ENCODE data around the gene PTPRN2.

The PTPRN2 gene

DNA sequence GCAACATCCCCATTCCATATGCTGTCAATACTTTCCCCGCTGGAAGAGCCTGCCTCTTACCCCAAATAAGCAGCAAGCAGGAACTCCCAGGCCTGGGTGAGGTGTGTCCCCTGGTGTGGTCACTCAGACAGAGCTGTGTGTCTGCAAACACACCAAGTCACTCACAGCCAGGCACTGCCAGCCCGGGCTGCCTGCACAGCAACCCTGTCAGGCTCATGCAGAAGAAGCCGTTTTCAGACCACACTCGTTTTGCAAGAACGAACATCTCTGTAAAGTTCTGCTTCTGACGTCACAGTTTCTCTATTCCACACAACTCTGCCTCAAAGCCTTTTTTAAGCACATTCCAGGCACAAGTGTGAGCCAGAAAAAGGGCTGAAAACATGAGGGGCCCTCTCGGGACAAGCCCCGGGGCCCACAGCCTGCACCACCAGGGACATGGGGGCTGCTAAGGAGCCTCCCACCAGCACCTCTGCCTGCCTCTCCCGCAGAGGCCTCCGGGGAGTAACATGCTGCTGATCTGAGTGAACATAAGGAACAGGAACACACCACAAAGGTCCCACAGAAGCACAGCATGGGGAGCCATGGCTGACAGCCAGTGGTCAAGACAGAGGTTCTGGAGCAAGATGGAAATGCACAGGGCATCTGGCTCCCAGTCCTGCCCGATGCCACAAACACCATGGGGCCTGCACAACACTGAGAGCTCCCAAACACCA lies 11.4 kb downstream of the PTPRN2 start:
- DNase-seq = no peak

DNA sequence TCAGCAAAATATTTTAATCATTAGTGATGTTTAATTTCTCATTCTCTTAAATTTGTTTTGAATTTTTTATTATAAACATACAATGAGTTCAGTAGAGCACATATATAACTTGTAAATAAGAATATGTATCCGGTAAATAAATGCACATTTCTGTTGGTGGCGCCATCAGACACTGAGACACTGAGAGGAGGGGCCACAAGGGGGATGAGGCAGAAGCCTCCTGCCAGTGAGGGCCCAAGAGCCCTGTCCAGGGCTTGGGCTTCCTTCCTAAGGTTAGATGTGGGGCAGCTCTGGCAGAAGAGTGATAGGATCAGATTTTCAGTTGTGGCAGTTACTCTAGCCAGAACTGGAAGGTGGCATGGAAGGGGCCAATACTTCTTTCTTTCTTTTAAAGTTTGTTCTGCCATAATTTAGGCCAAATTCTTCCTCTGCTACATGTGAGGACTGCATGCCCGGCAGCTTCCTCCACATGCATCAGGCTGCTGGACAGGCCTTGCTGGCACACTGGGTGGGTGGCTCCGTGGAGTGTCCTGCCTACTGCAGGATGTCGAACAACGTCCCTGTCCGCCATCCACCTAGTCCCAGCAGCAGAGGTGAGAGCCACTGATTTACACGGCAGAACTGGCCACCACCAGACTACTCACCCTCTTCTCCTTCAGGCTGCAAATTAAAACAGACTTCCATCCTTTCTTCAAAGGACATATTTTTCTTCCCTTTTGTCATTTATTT lies 13.2 kb downstream of the PTPRN2 start:
- no peak for DNase-seq

DNA sequence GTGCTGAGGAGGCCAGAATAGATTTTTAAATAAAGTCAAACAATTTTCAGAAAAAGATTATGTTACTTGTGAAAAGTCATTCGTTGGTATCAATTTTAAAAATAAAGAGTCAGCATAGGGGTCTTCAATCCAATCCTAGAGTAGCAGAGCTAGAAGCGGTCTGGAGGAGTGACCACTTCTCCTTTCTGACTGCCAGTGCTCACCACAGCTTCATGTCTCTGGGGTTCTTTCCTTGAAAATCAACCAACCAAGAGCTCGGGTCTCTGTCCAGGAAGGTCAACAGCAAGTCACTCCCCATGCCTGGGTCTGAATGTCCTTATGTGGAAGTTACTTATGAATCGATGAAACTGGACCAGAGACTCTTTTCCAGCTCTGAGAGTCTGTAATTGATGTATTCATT lies 14.3 kb downstream of the PTPRN2 start:
- no peak for DNase-seq

DNA sequence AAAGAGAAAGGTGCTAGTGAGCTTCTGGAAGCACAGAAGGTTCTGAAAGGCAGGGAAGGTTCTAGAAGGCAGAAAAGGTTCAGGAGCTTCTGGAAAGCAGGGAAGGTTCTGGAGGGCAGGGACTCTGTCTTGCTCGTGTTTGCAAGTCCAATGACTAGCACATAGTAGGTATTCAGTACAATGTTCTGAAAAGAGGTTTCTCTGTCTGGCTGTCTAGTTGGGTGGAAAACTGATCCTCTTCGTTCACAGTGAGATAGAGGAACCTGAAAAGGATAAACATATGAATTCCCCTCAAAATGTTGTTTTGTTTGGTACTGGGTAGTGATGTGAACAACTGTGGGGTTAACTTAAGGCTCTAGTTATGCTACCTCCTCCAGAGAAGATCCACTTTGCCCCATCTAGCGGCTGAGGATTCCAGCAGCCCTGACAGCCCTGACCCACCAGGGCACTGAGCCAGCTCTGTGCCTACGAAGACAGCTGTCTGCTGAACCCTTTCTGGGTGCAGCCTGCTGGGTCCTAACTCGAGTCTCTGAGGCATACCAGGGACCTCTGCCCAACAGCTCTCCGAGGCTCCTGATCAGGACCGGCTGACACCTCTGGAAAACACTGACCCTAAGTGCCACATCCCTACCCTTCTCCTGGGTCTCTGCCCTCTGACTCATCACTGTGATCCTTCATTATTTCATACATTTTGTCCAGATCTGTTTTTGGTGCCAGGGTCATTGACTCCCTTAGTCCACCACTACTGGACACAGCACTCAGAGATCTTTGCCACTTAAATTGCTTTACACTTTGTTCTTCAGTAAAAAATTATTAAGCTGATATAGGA lies 15.4 kb downstream of the PTPRN2 start:
- no peak for DNase-seq

DNA sequence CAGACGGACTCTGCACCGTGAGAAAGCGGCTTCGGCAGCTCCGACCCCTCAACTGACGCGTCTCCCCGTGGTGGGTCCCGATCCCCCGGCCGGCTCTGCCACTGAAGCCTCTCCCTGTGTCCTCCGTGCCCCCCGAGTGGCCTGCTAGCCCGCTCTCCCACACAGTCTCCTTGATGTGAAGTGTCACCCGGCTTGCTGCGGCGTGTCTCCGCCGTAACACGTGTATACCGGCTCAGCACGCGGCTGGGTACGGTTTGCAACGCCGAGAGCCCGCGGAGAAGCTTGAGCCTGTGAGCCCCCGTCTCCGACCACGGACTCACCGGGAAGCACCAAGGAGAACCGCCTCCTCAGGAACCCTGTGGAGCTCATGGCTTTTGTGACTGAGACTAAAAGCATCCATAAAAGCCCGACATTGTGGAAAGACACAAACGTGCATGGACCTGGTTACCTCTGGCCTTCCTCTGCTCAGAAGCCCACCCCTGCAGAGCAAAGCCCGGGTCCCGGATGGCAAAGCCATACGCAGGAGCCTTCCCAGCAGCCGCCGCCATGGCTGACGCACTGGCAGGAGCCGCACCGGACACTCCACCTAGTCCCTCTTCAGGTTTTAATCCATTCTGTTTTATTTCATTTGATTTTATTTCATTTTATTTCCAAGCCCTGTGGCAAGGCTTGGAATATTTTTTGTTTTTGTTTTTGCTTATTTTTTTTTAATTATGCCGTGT lies 17.0 kb downstream of the PTPRN2 start:
- DNase-seq = no peak

DNA sequence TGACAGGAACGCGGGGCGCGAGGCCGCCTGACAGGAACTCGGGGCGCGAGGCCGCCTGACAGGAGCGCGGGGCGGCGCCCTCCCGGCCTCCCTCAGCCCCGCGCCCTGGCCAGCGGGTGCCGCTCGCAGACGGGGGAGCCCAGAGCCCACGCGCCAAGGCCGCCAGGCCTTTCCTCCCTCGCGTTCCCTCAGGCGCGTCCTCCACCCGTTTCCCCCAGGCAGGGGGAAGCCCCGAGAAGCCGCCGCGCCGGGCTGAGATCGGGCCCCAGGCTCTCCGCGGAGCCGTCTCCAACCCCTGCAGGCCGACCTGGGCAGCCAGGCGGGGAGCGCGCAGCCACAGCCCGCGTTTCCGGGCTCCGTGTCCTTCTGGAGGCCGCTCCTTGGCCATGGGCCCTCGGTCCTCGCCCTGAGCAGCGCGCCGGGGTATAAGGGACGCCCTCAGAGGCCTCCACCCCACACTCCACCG lies 17.7 kb downstream of the PTPRN2 start:
- no peak for DNase-seq

DNA sequence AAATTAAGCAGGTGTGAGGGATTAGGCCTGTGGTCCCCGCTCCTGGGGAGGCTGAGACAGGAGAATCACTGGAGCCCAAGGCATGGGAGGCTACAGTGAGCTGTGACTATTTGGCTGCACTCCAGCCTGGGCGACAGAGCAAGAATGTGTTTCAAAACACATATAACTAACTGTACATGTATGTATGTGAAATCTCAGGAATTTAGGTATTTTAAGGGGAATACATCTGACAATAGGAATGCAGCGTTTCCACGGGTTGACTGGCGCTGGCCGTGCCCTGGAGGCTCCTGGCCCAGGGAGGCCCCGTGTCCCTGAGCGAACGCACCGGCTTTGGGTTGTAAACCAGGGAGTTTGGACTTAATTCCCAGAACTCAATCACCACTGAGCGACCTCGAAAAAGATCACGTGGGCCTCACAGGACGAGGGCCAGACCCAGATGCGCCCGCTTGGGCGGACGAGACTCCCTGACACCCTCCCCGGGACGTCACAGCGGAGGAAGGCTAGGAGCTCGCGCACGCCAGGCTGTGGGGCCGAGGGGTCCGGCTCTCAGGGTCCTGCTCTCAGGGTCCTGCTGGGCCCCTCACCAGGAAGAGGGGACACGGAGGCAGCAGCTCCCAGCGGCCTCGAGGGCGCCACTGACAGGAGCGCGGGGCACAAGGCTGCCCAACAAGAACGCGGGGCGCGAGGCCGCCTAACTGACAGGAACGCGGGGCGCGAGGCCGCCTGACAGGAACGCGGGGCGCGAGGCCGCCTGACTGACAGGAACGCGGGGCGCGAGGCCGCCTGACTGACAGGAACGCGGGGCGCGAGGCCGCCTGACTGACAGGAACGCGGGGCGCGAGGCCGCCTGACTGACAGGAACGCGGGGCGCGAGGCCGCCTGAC lies 18.4 kb downstream of the PTPRN2 start:
- DNase-seq = no peak

DNA sequence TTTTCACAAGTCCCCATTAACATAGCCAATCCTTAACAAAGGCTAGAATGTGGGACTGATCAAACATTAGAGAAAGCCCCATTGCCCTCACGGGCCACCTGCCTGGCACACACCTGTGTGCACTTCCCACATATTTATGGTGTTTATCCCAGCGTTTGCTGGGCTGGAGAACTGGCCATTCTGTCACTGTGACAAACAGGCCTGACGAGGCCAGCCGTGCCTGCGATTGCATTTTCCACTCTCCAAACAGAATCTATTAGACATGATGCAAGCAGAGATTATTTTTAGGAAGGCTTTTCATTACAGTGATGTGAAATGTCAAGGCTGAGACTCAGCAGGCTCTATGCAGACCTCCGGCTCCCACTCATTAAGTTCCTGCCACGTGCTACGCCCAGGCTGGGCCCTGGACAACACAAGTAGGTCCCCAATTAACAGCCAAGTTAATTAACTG lies 20.4 kb downstream of the PTPRN2 start:
- DNase-seq = peak; percentile 90

DNA sequence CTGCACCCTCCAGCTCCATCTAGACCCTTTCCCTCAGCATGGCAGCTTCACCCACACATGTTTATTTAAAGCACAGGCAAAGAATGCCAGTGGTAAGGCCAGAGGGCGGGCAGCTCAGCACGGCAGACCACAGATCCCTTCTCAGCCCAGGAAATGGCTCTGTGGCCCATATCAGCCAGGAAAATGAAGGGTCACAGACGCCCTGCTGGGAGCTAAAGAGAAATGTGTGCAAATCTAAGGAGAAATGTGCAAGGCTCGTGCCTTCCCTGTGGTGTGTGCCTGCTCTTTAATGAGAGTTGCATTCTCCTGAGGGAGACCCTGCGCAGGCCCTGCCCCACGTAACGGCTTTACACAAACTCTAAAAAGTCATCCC lies 23.0 kb downstream of the PTPRN2 start:
- DNase-seq = no peak

DNA sequence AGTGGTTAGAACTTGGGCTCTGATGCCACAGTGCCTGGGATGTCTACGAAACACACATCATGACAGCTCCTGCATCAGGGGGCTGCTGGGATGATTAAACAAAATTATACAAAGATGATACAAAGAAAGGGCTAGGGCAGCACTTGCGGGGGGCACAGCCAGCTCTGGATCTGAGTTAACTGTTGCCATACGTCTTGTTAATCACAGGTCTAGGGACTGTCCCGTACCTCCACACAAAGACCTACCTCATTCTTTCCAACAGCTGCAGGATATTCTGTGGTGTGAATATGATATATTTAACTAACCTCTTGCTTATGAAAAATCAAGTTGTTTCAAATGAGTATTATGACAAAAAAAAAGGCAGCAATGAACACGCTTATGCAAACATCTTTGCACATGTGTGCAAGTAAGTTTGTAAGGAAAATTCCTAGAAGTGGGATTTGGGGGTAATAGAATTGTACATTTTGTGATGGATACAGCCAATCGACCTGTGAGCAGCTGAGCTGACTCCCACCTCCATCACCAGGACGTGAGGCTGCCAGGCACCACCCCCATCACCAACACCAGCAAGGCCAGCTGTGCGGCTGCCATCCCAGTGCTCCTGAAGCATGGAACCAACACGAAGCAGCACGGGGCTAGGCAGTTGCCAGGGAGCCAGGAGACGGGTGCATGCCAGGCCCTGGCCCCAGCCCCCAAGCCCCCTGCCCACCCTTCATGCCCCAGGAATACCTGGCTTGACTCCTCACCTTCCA lies 23.5 kb downstream of the PTPRN2 start:
- no peak for DNase-seq

DNA sequence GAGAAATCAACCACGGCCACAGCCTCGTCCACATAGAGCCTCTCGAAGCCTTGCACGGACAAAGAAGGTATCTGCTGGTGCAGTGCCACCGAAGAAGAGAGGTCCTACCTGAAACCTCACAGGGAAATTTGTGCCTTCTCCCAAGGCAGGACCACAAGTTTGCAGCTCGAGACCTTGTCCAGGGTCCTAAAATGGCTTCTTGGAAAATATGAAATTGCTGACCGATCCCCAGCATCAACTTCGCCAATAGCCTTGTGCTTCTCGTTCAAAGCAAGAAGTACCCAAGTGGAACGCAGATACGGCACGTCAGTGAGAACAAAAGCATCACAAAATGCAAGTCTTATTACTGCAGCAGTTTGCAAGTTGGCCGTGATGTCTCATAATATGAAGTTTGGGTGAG lies 24.6 kb downstream of the PTPRN2 start:
- no peak for DNase-seq

DNA sequence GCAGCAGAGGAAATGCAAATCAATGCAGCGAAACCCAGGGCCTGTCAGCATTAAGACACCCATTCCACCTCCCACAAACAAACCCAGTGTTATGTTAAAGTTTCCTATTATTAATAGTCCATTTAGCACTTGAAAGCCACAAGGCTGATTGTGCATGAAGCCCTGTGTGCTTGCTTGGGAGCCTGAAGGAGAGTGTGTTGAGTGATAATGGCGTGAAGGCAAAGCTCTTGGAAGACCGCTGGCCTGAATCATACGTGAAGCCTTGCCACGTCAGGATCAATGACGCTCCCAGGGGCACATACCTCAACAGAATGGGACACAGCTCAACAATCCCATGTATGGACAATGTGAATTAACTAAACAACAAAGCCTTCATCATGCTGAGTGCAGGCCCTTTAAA lies 25.1 kb downstream of the PTPRN2 start:
- no peak for DNase-seq

DNA sequence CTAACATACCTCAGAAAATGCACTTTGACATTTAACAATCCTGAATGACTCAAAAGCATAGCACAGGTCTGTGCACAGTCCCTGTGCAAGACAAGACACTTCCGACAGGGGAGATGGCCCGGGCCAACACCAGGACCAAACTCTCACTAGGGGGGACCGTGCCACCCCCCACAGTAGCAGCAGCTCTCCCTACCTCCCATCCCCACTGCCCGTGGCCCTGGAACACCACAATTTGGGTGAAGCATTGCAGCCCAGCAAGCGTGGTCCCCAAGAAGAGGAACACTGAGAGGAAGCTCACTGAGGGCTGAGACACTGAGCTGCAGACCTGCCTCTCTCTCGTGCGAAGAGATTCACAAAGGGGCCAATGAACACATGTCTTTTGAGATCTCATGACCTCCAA lies 26.0 kb downstream of the PTPRN2 start:
- DNase-seq = no peak

DNA sequence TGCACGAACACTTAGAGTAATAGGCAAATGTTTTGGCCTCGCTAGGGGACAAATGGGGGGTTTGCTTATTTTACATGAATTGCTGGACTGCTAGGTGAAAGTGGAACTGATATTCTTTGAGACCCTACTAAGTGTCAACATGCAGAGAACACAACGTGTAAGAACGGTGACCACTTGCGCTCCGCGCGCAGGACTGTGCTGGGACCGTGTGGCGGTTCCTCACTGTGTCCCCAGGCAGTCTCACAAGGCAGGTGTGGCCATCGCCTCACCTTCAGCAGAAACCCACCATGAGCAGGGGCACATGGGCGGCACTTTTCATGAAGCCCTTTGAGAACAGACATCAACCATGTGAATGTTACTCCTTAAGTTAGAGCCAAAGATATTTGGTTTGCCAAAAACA lies 27.2 kb downstream of the PTPRN2 start:
- no peak for DNase-seq

DNA sequence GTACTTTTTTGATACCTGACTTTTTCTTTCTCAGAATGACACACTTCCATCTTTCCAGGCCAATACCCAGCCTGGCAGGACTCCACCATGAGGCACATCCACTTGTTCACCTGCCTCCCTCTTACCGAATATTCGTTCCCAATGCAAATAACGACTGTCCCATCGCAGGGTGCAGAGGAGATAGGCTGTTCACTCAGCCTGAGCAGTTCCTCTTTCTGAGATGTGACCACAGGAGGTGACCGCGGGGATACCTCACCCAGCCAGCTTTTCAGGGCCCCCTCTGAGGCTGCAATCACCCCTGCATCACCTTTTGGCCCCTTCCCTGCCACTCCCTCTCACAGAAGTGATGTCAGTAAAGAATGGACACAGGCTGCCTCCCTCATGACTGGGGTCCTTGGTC lies 28.3 kb downstream of the PTPRN2 start:
- no peak for DNase-seq

DNA sequence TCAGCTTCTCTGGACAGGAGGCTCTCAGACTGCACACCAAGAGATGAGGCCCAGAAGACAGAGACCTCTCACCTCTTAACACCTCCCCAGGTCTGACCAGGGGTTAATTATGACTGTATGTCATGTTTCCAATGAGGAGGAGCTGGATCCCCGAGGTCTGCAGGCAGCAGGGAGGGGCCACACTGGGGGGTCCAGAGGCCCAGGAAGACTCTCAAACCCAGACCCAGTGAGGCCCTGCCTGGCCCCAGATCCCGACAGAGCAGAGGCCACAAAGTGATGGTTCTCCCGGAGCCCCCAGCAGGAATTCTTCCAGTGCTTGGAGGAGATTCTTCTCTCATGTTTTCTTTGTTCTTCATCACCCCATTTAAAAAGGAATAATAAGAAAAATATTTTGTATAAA lies 28.8 kb downstream of the PTPRN2 start:
- DNase-seq = no peak

DNA sequence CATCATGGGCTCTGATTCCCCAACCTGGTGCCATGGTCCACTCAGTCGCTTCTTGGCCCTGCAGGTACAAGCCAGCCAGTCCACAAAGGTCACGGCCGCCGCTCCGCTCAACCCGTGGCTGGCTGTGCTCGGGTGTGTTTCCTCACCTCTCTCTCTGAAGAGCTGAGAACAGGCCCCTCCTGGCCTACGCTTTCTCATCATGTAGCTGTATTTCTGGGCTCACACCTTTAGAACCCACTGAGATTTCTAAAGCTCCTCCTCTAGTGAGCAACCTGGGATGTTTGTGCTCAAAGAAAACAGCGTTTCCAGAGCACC lies 30.2 kb downstream of the PTPRN2 start:
- DNase-seq = no peak

DNA sequence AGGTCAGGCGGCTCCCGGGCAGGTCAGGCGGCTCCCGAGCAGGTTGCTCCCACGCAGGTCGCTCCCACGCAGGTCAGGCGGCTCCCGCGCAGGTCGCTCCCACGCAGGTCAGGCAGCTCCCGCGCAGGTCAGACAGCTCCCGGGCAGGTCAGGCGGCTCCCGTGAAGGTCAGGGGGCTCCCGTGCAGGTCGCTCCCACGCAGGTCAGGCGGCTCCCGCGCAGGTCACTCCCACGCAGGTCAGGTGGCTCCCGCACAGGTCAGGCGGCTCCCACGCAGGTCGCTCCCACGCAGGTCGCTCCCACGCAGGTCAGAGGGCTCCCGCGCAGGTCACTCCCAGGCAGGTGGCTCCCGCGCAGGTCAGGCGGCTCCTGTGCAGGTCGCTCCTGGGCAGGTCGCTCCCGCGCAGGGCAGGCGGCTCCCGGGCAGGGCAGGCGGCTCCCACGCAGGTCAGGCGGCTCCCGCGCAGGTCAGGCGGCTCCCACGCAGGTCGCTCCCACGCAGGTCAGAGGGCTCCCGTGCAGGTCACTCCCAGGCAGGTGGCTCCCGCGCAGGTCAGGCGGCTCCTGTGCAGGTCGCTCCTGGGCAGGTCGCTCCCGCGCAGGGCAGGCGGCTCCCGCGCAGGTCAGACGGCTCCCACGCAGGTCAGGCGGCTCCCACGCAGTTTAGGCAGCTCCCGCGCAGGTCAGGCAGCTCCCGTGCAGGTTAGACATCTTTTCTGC lies 30.7 kb downstream of the PTPRN2 start:
- DNase-seq = no peak

DNA sequence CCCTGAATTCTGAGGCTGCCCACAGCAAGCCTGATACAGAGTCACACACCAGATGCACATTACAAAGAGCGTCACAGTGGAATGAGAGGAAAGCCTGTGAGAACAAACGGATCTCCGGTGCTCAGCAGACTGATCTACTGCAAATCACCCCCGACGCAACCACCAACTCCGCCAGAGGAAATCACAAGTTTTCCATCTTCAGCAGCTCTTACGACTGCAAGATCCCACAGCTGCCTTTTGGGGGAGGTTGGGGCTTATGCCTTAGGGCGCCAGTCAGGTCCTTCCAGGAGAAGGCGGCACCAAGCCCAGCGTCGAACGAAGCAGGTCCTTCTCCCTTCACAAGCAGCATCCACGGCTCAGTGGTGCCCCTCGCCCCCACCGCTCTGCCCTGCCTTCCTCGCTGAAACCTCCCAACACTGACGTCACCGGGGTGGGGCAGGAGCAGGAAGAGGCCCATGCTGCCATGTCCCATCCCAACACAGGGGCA lies 32.5 kb downstream of the PTPRN2 start:
- no peak for DNase-seq

DNA sequence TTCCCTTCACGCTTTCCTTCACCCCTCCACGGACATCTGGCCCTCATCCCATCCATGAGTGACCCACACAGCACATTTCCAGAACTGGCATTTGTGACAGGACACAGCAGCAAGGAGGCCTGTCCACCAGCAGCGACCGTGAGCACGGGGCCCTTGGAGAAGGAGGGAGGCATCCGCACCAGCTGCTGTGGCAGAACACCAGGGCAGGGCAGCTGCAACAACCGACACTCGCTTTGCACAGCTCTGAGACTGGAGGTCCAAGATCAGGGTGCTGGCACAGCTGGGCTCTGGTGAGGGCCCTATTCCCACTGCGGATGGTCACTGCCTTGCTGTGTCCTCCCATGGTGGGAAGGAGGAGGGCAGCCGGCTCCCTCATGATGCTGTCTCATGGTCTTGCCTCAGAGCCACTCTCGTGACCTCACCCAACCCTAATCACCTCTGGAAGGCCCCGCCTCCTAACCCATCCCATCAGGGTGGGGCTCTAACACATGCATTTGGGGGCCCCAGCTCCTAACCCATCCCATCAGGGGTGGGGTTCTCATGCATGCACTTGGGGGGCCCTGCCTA lies 36.7 kb downstream of the PTPRN2 start:
- no peak for DNase-seq
